HCT116 (cell line): ENCODE measurements around the gene SLFN12L. TPM values are rescaled to one million over a fixed set of nuclear protein-coding genes. Genes with fewer than 3 reads are reported as not detected.
"Not testable (repeated sequence)": the region's sequence is repeated elsewhere in the genome, so short reads cannot be mapped to it uniquely, and the experiment has no call there.

ENCODE experiments used
- ATAC-seq: fragments of 200-7000 bp; cut with Tn5 transposase; 2 replicates; pipeline ENCODE4 v1.9.1; 2020; ENCODE audit warnings: mild to moderate bottlenecking, moderate library complexity
- BruUV-seq: library from RNA; stranded (reverse); fragments of 400-500 nt; replicated peaks from 2 replicates; lab custom pipeline; 2021; lab: Mats Ljungman, UMichigan
- CTCF ChIA-PET: fragments of 300-600 bp; sonication (Branson Sonifier 250); formaldehyde crosslinking; loops from one replicate; lab custom pipeline; 2021; ENCODE audit warnings: antibody characterized with exemption; lab: Charles Lee
- POLR2A ChIA-PET: fragments of 300-600, 350-600 bp; sonication (Branson Sonifier 250); formaldehyde crosslinking; loops from one replicate; lab custom pipeline; 2021; ENCODE audit warnings: antibody characterized with exemption; lab: Charles Lee
- RAD21 ChIA-PET, 2 experiments: fragments of 300-600 bp; sonication (Branson Sonifier 250); formaldehyde crosslinking; loops; one replicate each; lab custom pipeline; 2023; ENCODE audit warnings: low total read pairs in 2 of 2; ENCODE audit not compliant: uncharacterized antibody in 2 of 2, unreplicated experiment in 2 of 2, low non-redundant PET in 1 of 2; lab: Charles Lee
- DNase-seq: peaks from one replicate; pipeline ENCODE4 v3.0.0-alpha.2; 2010; ENCODE audit warnings: low read depth, low spot score
- H2AFZ ChIP-seq: fragments of 200-600 bp; shearing (Covaris generic), sonication (generic); 2 replicates; pipeline ENCODE4 v1.6.1; 2017; ENCODE audit warnings: low read depth, mixed run types, mixed read lengths, antibody characterized with exemption, low read length; ENCODE audit not compliant: poor library complexity, severe bottlenecking
- H3K27ac ChIP-seq: 2 replicates; pipeline ENCODE4 v1.5.1; 2012; ENCODE audit warnings: low read depth, low read length
- H3K27me3 ChIP-seq: fragments of 200-600 bp; sonication (generic); 2 replicates; pipeline ENCODE4 v1.6.1; 2016; ENCODE audit warnings: mixed run types, low read length, mixed read lengths; ENCODE audit not compliant: insufficient read depth
- H3K36me3 ChIP-seq, 2 experiments: fragments of 200-500 bp in 1 of 2; fragments of 200-600 bp in 1 of 2; sonication (Bioruptor generic) in 1 of 2; sonication (generic) in 1 of 2; 2 replicates each; pipeline versions ENCODE4 v1.5.1 to v1.6.1; 2014 to 2016; ENCODE audit warnings: low read length in 2 of 2, inconsistent platforms in 1 of 2, mixed read lengths in 1 of 2, mixed run types in 1 of 2; ENCODE audit not compliant: insufficient read depth in 2 of 2, control insufficient read depth in 1 of 2
- H3K4me1 ChIP-seq, 2 experiments: fragments of 200-600 bp in 1 of 2; sonication (generic) in 1 of 2; 2 replicates each; pipeline versions ENCODE4 v1.5.1 to v1.6.1; 2012 to 2017; ENCODE audit warnings: low read length in 2 of 2, inconsistent platforms in 1 of 2, mild to moderate bottlenecking in 1 of 2, mixed read lengths in 1 of 2, mixed run types in 1 of 2, moderate library complexity in 1 of 2; ENCODE audit not compliant: insufficient read depth in 2 of 2, control insufficient read depth in 1 of 2
- H3K4me2 ChIP-seq: fragments of 200-600 bp; sonication (generic); 2 replicates; pipeline ENCODE4 v1.6.1; 2017; ENCODE audit warnings: mixed run types, low read length, mixed read lengths
- H3K4me3 ChIP-seq, 2 experiments: fragments of 200-600 bp in 1 of 2; sonication (generic) in 1 of 2; replicated peaks in 1 of 2; 2 replicates each; pipeline ENCODE4 v1.5.1; 2011 to 2016; ENCODE audit warnings: low read length in 2 of 2, control low read depth in 1 of 2, low read depth in 1 of 2, mild to moderate bottlenecking in 1 of 2, mixed read lengths in 1 of 2, mixed run types in 1 of 2
- H3K79me2 ChIP-seq: fragments of 200-600 bp; sonication (generic); 2 replicates; pipeline ENCODE4 v1.6.1; 2017; ENCODE audit warnings: mild to moderate bottlenecking, mixed run types, low read length, moderate library complexity, mixed read lengths; ENCODE audit not compliant: insufficient read depth
- H3K9ac ChIP-seq: fragments of 200-600 bp; sonication (generic); 2 replicates; pipeline ENCODE4 v1.6.1; 2016; ENCODE audit warnings: low read length, mixed read lengths
- H3K9me2 ChIP-seq: fragments of 200-600 bp; sonication (generic), shearing (Covaris generic); 2 replicates; pipeline ENCODE4 v1.6.1; 2017; ENCODE audit warnings: mixed run types, mild to moderate bottlenecking, moderate library complexity; ENCODE audit not compliant: insufficient read depth
- H3K9me3 ChIP-seq, 2 experiments: fragments of 200-500 bp in 1 of 2; fragments of 200-600 bp in 1 of 2; sonication (Bioruptor generic) in 1 of 2; sonication (generic) in 1 of 2; 2 replicates each; pipeline ENCODE4 v1.6.1; 2014 to 2017; ENCODE audit warnings: low read length in 2 of 2, mixed read lengths in 2 of 2, inconsistent platforms in 1 of 2, low read depth in 1 of 2, mild to moderate bottlenecking in 1 of 2, mixed run types in 1 of 2, moderate library complexity in 1 of 2; ENCODE audit not compliant: control insufficient read depth in 1 of 2, insufficient read depth in 1 of 2
- H4K20me1 ChIP-seq: fragments of 200-600 bp; sonication (generic), shearing (Covaris generic); 2 replicates; pipeline ENCODE4 v1.6.1; 2017; ENCODE audit warnings: mixed run types, mild to moderate bottlenecking, moderate library complexity; ENCODE audit not compliant: insufficient read depth
- CTCF ChIP-seq, 3 experiments: fragments of 200-600 bp in 1 of 3; sonication (generic) in 1 of 3; IDR thresholded peaks in 2 of 3; conservative IDR thresholded peaks in 1 of 3; 2 replicates each; pipeline ENCODE4 v1.5.1; 2012 to 2017; ENCODE audit warnings: low read depth in 2 of 3, low read length in 2 of 3, antibody characterized with exemption in 1 of 3, borderline replicate concordance in 1 of 3, control low read depth in 1 of 3, mild to moderate bottlenecking in 1 of 3, mixed read lengths in 1 of 3, mixed run types in 1 of 3, moderate library complexity in 1 of 3; ENCODE audit not compliant: insufficient read depth in 1 of 3
- EGR1 ChIP-seq: IDR thresholded peaks from 2 replicates; pipeline ENCODE4 v1.6.1; 2012; ENCODE audit warnings: low read depth
- intact Hi-C: fragments of 100-400 bp; cut with micrococcal nuclease; formaldehyde crosslinking; loops from 2 replicates; pipeline ENCODE4 v1.10.0; 2022
- total RNA-seq: library from RNA; stranded (reverse); gene quantifications from one replicate; pipeline ENCODE4 v1.2.1, GENCODE V29; 2021; ENCODE audit not compliant: unreplicated experiment

Gene SLFN12L
- total RNA-seq, 1 experiment from 2014 or later: 0.17 TPM

GRCh38 chr17:35460354-35460851 is 77.1 kb downstream of the SLFN12L start:
- Histone ChIP-seq H3K27me3 (peaks cover 26% of the 10 kb centered on the region), H3K9ac (no peak overlapping the region), H3K4me2 (peak overlapping the region; percentile 60), H3K79me2 (no peaks in the 10 kb centered on the region), H2AFZ (peak overlapping the region; percentile 81), H3K9me3 (no peaks in the 10 kb centered on the region), H3K27ac (no peak overlapping the region; the same call in 1 of the 2 replicates), H3K36me3 (no peaks in the 10 kb centered on the region), H3K4me1 (peaks cover 0 to 10% of the 10 kb centered on the region in 2 experiments; a peak in 2 of 4 replicates), H4K20me1 (no peaks in the 10 kb centered on the region), H3K4me3 (peak overlapping the region in 1 of 2 experiments; percentile 35; a peak in 2 of 4 replicates), H3K9me2 (no peaks in the 10 kb centered on the region)
- ChIA-PET CTCF (no interaction called here), POLR2A (no interaction called here), RAD21 (no interaction called here)
- DNase-seq (peak; percentile 15), ATAC-seq (peak; percentile 98)
- intact Hi-C loops: no loop called here
- TF ChIP-seq CTCF (IDR thresholded peaks at IDR 0.05 in 2 of 3, conservative IDR thresholded peaks at IDR 0.05 in 1 of 3; ENCODE audit: borderline replicate concordance in 1 of 3, insufficient read depth in 1 of 3, low read depth in 2 of 3, low read length in 2 of 3): no peak
- peak; percentile 42; the same call in 1 of the 2 replicates for TF ChIP-seq EGR1
- BruUV-seq: no TSS peak

- H3K4me3 ChIP-seq, BruUV-seq, H3K79me2 ChIP-seq, H3K9me2 ChIP-seq, H3K9ac ChIP-seq, ATAC-seq, H2AFZ ChIP-seq, H3K36me3 ChIP-seq, H3K9me3 ChIP-seq, intact Hi-C loops, CTCF ChIA-PET, DNase-seq, H4K20me1 ChIP-seq, H3K4me2 ChIP-seq, RAD21 ChIA-PET, POLR2A ChIA-PET, H3K27ac ChIP-seq, H3K4me1 ChIP-seq: not testable (repeated sequence)
- H3K27me3 ChIP-seq: peaks cover 13% of the 10 kb centered on the region; the same call in 1 of the 2 replicates
Observed at GRCh38 chr17:35454035-35454434, 83.4 kb downstream of the SLFN12L start.
